ELF-1 (cell line): ENCODE data around the gene ZNF738.

ENCODE experiments used
- DNase-seq: peaks from one replicate; pipeline ENCODE4 v3.0.0-alpha.2; 2016; ENCODE audit warnings: low read depth, low spot score

Gene ZNF738

GRCh38 chr19:21422244-21422643, 63.4 kb downstream of the ZNF738 start:
- no peak for DNase-seq

DNA sequence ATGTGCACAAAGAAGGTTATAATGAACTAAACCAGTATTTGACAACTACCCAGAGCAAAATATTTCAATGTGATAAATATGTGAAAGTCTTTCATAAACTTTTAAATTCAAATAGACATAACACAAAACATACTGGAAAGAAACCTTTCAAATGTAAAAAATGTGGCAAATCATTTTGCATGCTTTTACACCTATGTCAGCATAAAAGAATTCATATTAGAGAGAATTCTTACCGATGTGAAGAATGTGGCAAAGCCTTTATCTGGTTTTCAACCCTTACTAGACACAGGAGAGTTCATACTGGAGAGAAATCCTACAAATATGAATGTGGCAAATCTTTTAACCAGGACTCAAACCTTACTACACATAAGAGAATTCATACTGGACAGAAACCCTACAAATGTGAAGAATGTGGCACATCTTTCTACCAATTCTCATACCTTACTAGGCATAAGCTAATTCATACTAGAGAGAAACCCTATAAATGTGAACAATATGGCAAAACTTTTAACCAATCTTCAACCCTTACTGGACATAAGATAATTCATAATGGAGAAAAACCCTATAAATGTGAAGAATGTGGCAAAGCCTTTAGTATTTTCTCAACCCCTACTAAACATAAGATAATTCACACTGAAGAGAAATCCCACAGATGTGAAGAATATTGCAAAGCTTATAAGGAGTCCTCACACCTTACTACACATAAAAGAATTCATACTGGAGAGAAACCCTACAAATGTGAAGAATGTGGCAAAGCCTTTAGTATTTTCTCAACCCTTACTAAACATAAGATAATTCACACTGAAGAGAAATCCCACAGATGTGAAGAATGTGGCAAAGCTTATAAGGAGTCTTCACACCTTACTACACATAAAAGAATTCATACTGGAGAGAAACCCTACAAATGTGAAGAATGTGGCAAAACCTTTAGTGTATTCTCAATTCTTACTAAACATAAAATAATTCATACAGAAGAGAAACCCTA, 64.5 kb downstream of the ZNF738 start:
- DNase-seq, result no peak
